Measurements from ENCODE around the gene MST1R.

Gene MST1R

GRCh38 chr3:49902511-49903345 lies 945 bp downstream of the MST1R start:
- H3K4me3 Mint-ChIP-seq = no peak overlapping the region
- H3K4me1 Mint-ChIP-seq (ENCODE audit: low read depth) = peaks cover 28% of the 10 kb centered on the region
- H3K27me3 Mint-ChIP-seq = peaks cover 2% of the 10 kb centered on the region
- H3K9me3 Mint-ChIP-seq = no peaks in the 10 kb centered on the region
- no peak overlapping the region for H3K27ac Mint-ChIP-seq
- no peaks in the 10 kb centered on the region for H3K36me3 Mint-ChIP-seq (ENCODE audit: low read depth)
- intact Hi-C loops (cut with micrococcal nuclease) = no loop called here

- Mint-ChIP-seq H3K4me3 (no peak overlapping the region), H3K9me3 (no peaks in the 10 kb centered on the region), H3K36me3 (ENCODE audit: low read depth) (no peaks in the 10 kb centered on the region), H3K27ac (no peak overlapping the region), H3K4me1 (ENCODE audit: low read depth) (peaks cover 26% of the 10 kb centered on the region), H3K27me3 (peaks cover 2% of the 10 kb centered on the region)
- intact Hi-C loops (cut with micrococcal nuclease) = no loop called here
Observed at GRCh38 chr3:49901366-49902339, 2.0 kb downstream of the MST1R start.

DNA sequence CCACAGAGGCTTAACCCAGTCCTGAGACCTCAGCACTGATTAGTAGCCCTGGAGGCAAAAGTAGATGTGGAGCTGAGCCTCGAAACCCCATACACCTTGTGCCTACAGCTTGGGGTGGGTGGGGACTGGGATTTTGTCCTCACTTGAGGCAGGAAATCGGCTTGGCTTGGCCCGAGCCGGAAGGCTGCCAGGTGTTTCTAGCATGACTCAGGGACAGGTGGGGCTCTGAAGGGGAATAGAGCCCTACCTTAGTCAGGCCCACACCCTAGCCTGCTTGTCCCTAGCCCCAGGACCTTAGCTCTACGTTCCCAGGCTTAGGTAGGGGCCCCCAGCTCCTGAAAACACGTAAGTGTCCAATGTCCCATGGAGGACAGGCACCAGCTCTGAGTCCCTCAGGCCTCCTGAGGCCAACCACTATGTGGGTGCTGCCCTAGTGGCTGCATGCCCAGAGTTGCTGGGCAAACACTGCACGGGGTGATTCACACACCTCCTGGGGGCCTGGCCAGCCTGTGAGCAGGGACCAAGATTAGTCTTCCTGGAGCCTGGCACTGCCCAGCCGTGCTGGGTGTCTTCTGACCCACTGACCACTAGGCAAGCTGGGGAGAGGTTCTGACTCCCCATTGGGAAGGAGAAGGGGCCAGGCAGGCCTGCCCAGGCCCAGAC lies 3.1 kb downstream of the MST1R start:
- intact Hi-C loops (cut with micrococcal nuclease) = no loop called here
- no peaks in the 10 kb centered on the region for H3K36me3 Mint-ChIP-seq (ENCODE audit: low read depth)

GRCh38 chr3:49899815-49900214 lies 3.9 kb downstream of the MST1R start:
- H3K4me1 Mint-ChIP-seq (ENCODE audit: low read depth) = peaks cover 11% of the 10 kb centered on the region
- H3K4me3 Mint-ChIP-seq = no peak overlapping the region
- intact Hi-C loops (cut with micrococcal nuclease) = no loop called here
- H3K27me3 Mint-ChIP-seq = peaks cover 2% of the 10 kb centered on the region
- no peaks in the 10 kb centered on the region for H3K36me3 Mint-ChIP-seq (ENCODE audit: low read depth)
- H3K27ac Mint-ChIP-seq = no peak overlapping the region
- H3K9me3 Mint-ChIP-seq = no peaks in the 10 kb centered on the region

More for the DNA sequence above, 3.1 kb downstream of the MST1R start:
- no peak overlapping the region for H3K4me3 Mint-ChIP-seq
- no peaks in the 10 kb centered on the region for H3K9me3 Mint-ChIP-seq
- peaks cover 16% of the 10 kb centered on the region for H3K4me1 Mint-ChIP-seq (ENCODE audit: low read depth)
- peaks cover 2% of the 10 kb centered on the region for H3K27me3 Mint-ChIP-seq
- no peak overlapping the region for H3K27ac Mint-ChIP-seq

- no peaks in the 10 kb centered on the region for H3K9me3 Mint-ChIP-seq
- H3K27ac Mint-ChIP-seq = no peak overlapping the region
- peaks cover 2% of the 10 kb centered on the region for H3K27me3 Mint-ChIP-seq
- peaks cover 8% of the 10 kb centered on the region for H3K4me1 Mint-ChIP-seq (ENCODE audit: low read depth)
- H3K4me3 Mint-ChIP-seq = no peak overlapping the region
- intact Hi-C loops (cut with micrococcal nuclease) = no loop called here
- H3K36me3 Mint-ChIP-seq (ENCODE audit: low read depth) = no peaks in the 10 kb centered on the region
Observed at GRCh38 chr3:49898991-49899390, 4.7 kb downstream of the MST1R start.

- Mint-ChIP-seq H3K4me3 (no peak overlapping the region), H3K4me1 (ENCODE audit: low read depth) (no peaks in the 10 kb centered on the region), H3K9me3 (no peaks in the 10 kb centered on the region), H3K27me3 (no peaks in the 10 kb centered on the region), H3K36me3 (ENCODE audit: low read depth) (no peaks in the 10 kb centered on the region), H3K27ac (no peak overlapping the region)
- intact Hi-C loops (cut with micrococcal nuclease) = no loop called here
Observed at GRCh38 chr3:49896345-49896744, 7.3 kb downstream of the MST1R start.

GRCh38 chr3:49895791-49896190 lies 7.9 kb downstream of the MST1R start:
- H3K27ac Mint-ChIP-seq = no peak overlapping the region

GRCh38 chr3:49889296-49889695 lies 14.4 kb downstream of the MST1R start:
- no peaks in the 10 kb centered on the region for H3K4me1 Mint-ChIP-seq (ENCODE audit: low read depth)
- no peaks in the 10 kb centered on the region for H3K9me3 Mint-ChIP-seq
- no peak overlapping the region for H3K27ac Mint-ChIP-seq
- no peak overlapping the region for H3K4me3 Mint-ChIP-seq
- intact Hi-C loops (cut with micrococcal nuclease) = no loop called here
- no peaks in the 10 kb centered on the region for H3K36me3 Mint-ChIP-seq (ENCODE audit: low read depth)
- H3K27me3 Mint-ChIP-seq = no peaks in the 10 kb centered on the region

More at GRCh38 chr3:49895791-49896190, 7.9 kb downstream of the MST1R start:
- no peak overlapping the region for H3K4me3 Mint-ChIP-seq
- intact Hi-C loops (cut with micrococcal nuclease) = no loop called here
- H3K9me3 Mint-ChIP-seq = no peaks in the 10 kb centered on the region
- no peaks in the 10 kb centered on the region for H3K36me3 Mint-ChIP-seq (ENCODE audit: low read depth)
- H3K4me1 Mint-ChIP-seq (ENCODE audit: low read depth) = no peaks in the 10 kb centered on the region
- H3K27me3 Mint-ChIP-seq = no peaks in the 10 kb centered on the region

DNA sequence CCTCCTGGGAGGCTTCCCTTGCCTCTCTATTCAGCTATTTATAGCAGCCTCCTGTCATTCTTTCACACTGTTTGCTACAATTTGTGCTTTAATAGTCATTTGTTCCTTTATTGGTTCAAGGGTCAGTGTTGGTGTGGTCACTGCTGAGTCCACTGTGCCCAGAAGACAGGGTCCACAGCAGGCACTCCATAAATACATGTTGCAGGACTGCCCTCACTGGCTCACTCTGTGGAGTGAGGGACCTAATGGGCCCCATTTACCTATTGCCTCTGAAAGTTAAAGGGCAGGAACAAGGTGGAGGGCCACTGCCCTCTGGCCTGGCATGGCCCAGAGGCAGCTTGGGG lies 16.8 kb downstream of the MST1R start:
- H3K36me3 Mint-ChIP-seq (ENCODE audit: low read depth) = no peaks in the 10 kb centered on the region
- no peaks in the 10 kb centered on the region for H3K4me1 Mint-ChIP-seq (ENCODE audit: low read depth)
- no peaks in the 10 kb centered on the region for H3K9me3 Mint-ChIP-seq
- H3K27ac Mint-ChIP-seq = no peak overlapping the region
- intact Hi-C loops (cut with micrococcal nuclease) = no loop called here
- no peak overlapping the region for H3K4me3 Mint-ChIP-seq
- H3K27me3 Mint-ChIP-seq = no peaks in the 10 kb centered on the region

GRCh38 chr3:49883998-49884397 lies 19.7 kb downstream of the MST1R start:
- Mint-ChIP-seq H3K4me3 (no peak overlapping the region), H3K9me3 (no peaks in the 10 kb centered on the region), H3K4me1 (ENCODE audit: low read depth) (no peaks in the 10 kb centered on the region), H3K36me3 (ENCODE audit: low read depth) (no peaks in the 10 kb centered on the region), H3K27ac (no peak overlapping the region), H3K27me3 (no peaks in the 10 kb centered on the region)
- intact Hi-C loops (cut with micrococcal nuclease) = no loop called here

- no peak overlapping the region for H3K4me3 Mint-ChIP-seq
- H3K4me1 Mint-ChIP-seq (ENCODE audit: low read depth) = no peaks in the 10 kb centered on the region
- intact Hi-C loops (cut with micrococcal nuclease) = no loop called here
- H3K27me3 Mint-ChIP-seq = no peaks in the 10 kb centered on the region
- H3K9me3 Mint-ChIP-seq = no peaks in the 10 kb centered on the region
- H3K27ac Mint-ChIP-seq = no peak overlapping the region
- no peaks in the 10 kb centered on the region for H3K36me3 Mint-ChIP-seq (ENCODE audit: low read depth)
Observed at GRCh38 chr3:49882166-49882565, 21.5 kb downstream of the MST1R start.

- intact Hi-C loops (cut with micrococcal nuclease) = no loop called here
- no peaks in the 10 kb centered on the region for H3K9me3 Mint-ChIP-seq
- no peaks in the 10 kb centered on the region for H3K36me3 Mint-ChIP-seq (ENCODE audit: low read depth)
- no peak overlapping the region for H3K4me3 Mint-ChIP-seq
- no peaks in the 10 kb centered on the region for H3K4me1 Mint-ChIP-seq (ENCODE audit: low read depth)
- no peaks in the 10 kb centered on the region for H3K27me3 Mint-ChIP-seq
- no peak overlapping the region for H3K27ac Mint-ChIP-seq
Observed at GRCh38 chr3:49880581-49881315, 22.9 kb downstream of the MST1R start.

- Mint-ChIP-seq H3K27me3 (no peaks in the 10 kb centered on the region), H3K9me3 (no peaks in the 10 kb centered on the region), H3K4me1 (ENCODE audit: low read depth) (no peaks in the 10 kb centered on the region), H3K4me3 (no peak overlapping the region), H3K36me3 (ENCODE audit: low read depth) (no peaks in the 10 kb centered on the region), H3K27ac (no peak overlapping the region)
- intact Hi-C loops (cut with micrococcal nuclease) = no loop called here
Observed at GRCh38 chr3:49879721-49880120, 24.0 kb downstream of the MST1R start.
